ENCODE measurements around the gene ZNF324. TPM values are rescaled to one million over a fixed set of nuclear protein-coding genes. Genes with fewer than 3 reads are reported as not detected.

The ZNF324 gene
- total RNA-seq, 1 donor from 2014 or later = 4.3 TPM

GRCh38 chr19:58518256-58519086 lies 51.6 kb downstream of the ZNF324 start:
- ATAC-seq (no peak), DNase-seq (ENCODE audit: missing footprints) (no peak)
- intact Hi-C loops (cut with DNase I) = loop anchor here (2.0 kb wide), 1 partner anchor 56 kb away; no protein-coding TSS in a partner anchor

GRCh38 chr19:58519087-58519354 lies 52.1 kb downstream of the ZNF324 start:
- DNase-seq (ENCODE audit: missing footprints) = peak; percentile 78
- intact Hi-C loops (cut with DNase I) = loop anchor here (2.0 kb wide), 1 partner anchor 56 kb away; no protein-coding TSS in a partner anchor

GRCh38 chr19:58519355-58520256 lies 52.7 kb downstream of the ZNF324 start, which contains the start of gene ZBTB45:
Gene ZBTB45, minus strand, starts transcription at chr19:58519810. Its CDS starts 2,137 bp downstream, at chr19:58517673.
- peak; percentile 94 for ATAC-seq
- intact Hi-C loops (cut with DNase I) = loop anchor here (1.0 to 2.0 kb wide), 2 partner anchors 24 to 55 kb away; no protein-coding TSS in a partner anchor
- DNase-seq (ENCODE audit: missing footprints) = peak; percentile 95

More at GRCh38 chr19:58519087-58519354, 52.1 kb downstream of the ZNF324 start:
- peak; percentile 62 for ATAC-seq

- ATAC-seq (peak; percentile 47), DNase-seq (ENCODE audit: missing footprints) (no peak)
- intact Hi-C loops (cut with DNase I) = loop anchor here (1.0 kb wide), 1 partner anchor 23 kb away; no protein-coding TSS in a partner anchor
Observed at GRCh38 chr19:58520257-58520599, 53.3 kb downstream of the ZNF324 start.

- DNase-seq (ENCODE audit: missing footprints) (no peak), ATAC-seq (no peak)
- intact Hi-C loops (cut with DNase I) = no loop called here
Observed at GRCh38 chr19:58521651-58522050, 54.8 kb downstream of the ZNF324 start.

GRCh38 chr19:58522709-58523108 lies 55.8 kb downstream of the ZNF324 start:
- DNase-seq (ENCODE audit: missing footprints) = no peak
- ATAC-seq = no peak
- intact Hi-C loops (cut with DNase I) = no loop called here

Other genes starting within 250 kb of the ZNF324 start
- 19.4 TPM for gene ZNF544, start 238.2 kb upstream of the ZNF324 start, total RNA-seq
- 4.2 TPM for gene ZNF8, start 188.1 kb upstream of the ZNF324 start, total RNA-seq
- gene ERVK3-1, start 161.7 kb upstream of the ZNF324 start, total RNA-seq = 21.7 TPM
- gene ZSCAN22, start 140.1 kb upstream of the ZNF324 start, total RNA-seq = 1.8 TPM
- gene A1BG, start 113.6 kb upstream of the ZNF324 start, total RNA-seq = 3.9 TPM
- 0.19 TPM for gene ZNF497, start 104.3 kb upstream of the ZNF324 start, total RNA-seq
- 0.22 TPM for gene ZNF837, start 86.0 kb upstream of the ZNF324 start, total RNA-seq
- gene RPS5, start 79.8 kb upstream of the ZNF324 start, total RNA-seq = 551 TPM
- not detected for gene RNF225, start 71.4 kb upstream of the ZNF324 start, total RNA-seq
- 15.8 TPM for gene ZNF584, start 58.4 kb upstream of the ZNF324 start, total RNA-seq
- 5.1 TPM for gene ZNF132, start 26.9 kb upstream of the ZNF324 start, total RNA-seq
- 3.2 TPM for gene ZNF324B, start 15.5 kb upstream of the ZNF324 start, total RNA-seq
- 3.9 TPM for gene ZNF446, start 9.3 kb downstream of the ZNF324 start, total RNA-seq
- 3.2 TPM for gene SLC27A5, start 44.9 kb downstream of the ZNF324 start, total RNA-seq
- gene ZBTB45, start 52.7 kb downstream of the ZNF324 start, total RNA-seq = 9.9 TPM
- 143 TPM for gene TRIM28, start 77.0 kb downstream of the ZNF324 start, total RNA-seq
- gene CHMP2A, start 88.0 kb downstream of the ZNF324 start, total RNA-seq = 123 TPM
- gene UBE2M, start 91.5 kb downstream of the ZNF324 start, total RNA-seq = 130 TPM
- gene MZF1, start 106.3 kb downstream of the ZNF324 start, total RNA-seq = 10.0 TPM